Measurements from ENCODE around the gene KRTAP16-1.

GRCh38 chr17:41265078-41265477 lies 44.0 kb downstream of the KRTAP16-1 start, which contains the start of gene KRTAP9-6:
- no peak for TF ChIP-seq CTCF (conservative IDR thresholded peaks at IDR 0.05; ENCODE audit: low read depth, low read length)
- no peak for TF ChIP-seq EZH2 (IDR thresholded peaks at IDR 0.05; ENCODE audit: borderline replicate concordance, low read depth, low read length, poor library complexity, severe bottlenecking)
